ENCODE results near the gene ARHGEF12.

Gene ARHGEF12

DNA sequence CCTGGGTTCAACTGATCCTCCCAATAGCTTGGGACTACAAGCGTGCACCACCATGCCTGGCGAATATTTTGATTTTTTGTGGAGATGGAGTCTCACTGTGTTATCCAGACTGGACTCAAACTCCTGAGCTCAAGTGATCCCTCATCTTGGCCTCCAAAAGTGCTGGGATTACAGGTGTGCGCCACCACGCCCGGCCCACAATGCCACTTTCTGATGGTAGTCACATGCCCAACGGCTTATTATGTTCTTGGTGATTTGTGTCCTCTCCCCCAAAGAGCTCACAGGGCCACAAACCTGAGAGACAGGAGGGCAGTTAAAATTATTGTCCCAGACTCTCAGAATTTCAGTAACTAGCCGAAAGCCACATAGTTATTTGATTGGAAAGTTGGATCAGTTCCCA, 185.0 kb downstream of the ARHGEF12 start:
- no peak for DNase-seq

DNA sequence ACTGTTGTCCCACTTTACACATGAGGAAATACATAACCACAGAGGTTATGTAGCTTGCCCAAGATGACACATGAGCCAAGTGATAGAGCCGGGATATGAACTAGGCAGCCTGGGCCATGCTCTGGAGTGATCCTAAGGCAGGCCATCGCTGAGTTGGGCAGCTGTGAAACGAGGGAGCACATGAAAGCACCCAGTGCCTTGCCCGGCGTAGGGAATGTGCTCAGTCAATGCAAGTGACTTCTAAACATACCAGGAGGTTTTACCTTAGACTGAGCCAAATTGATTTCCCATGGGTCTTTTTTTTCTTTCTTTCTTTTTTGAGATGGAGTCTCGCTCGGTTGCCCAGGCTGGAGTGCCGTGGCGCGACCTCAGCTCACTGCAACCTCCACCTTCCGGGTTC, 185.8 kb downstream of the ARHGEF12 start:
- no peak for DNase-seq

DNA sequence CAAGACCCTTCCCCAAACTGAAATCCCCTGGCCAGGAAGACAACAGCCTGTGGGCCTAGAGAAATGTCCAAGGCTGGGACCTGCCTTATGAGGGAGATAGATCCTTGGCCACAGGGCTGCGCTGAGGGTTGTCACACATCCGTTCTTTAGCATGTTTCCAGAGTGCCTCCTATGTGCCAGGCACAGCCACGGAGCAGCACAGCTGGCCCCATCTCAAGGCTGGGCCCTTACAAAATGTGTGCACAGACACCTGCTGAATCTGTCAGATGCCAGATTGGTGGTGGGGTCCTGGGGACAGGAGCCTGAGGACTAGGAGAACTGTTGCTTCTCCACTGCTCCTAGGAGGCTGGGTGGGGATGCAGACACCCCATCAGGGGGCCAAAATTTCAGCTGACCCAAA, 186.5 kb downstream of the ARHGEF12 start:
- DNase-seq, result no peak

DNA sequence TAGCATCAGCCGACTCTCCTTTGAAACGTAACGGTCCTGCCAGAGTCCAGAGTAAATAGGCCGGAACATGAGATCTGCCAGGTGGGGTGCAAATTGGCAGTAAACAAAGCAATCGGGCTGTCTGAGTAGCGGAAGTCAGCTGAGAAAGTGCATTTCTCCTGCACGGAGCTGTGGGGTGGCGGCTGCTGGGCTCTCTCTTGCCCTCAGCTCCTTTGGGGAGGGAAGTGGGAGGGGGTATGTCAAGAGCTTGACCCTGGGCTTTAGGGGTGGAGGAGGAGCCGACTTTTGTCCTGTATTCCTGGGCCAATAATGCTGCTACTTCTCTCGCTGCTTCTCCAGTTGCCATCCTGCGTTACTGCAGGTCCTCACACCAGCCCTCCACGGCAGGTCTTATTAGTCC, 187.0 kb downstream of the ARHGEF12 start:
- no peak for DNase-seq

DNA sequence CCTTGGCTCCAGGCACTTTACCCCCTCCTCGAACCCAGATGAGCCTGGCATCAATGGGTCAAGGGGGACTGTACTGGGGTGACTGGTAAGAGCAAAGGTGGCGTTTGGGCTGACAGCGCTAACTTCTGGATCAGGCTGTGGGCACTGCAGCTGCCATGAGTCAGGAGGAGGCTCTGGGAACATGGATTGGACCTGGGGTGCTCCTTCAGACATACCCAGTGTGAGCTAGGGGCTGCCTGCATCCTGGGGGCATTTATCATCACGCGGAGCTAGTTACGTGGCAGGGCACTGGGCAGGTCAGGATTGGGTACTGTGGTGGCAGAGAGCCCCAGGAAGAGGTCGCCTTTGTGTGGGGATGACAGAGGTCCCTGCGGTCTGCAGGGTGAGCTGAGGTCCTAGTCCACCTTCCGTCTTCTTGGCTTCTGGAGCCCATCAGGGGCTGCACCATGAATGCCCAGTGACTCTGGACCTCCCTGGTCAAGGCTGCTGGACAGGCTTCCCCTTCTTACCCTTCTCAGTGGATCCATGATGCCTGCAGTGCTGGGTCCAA, 188.4 kb downstream of the ARHGEF12 start:
- DNase-seq, result no peak

DNA sequence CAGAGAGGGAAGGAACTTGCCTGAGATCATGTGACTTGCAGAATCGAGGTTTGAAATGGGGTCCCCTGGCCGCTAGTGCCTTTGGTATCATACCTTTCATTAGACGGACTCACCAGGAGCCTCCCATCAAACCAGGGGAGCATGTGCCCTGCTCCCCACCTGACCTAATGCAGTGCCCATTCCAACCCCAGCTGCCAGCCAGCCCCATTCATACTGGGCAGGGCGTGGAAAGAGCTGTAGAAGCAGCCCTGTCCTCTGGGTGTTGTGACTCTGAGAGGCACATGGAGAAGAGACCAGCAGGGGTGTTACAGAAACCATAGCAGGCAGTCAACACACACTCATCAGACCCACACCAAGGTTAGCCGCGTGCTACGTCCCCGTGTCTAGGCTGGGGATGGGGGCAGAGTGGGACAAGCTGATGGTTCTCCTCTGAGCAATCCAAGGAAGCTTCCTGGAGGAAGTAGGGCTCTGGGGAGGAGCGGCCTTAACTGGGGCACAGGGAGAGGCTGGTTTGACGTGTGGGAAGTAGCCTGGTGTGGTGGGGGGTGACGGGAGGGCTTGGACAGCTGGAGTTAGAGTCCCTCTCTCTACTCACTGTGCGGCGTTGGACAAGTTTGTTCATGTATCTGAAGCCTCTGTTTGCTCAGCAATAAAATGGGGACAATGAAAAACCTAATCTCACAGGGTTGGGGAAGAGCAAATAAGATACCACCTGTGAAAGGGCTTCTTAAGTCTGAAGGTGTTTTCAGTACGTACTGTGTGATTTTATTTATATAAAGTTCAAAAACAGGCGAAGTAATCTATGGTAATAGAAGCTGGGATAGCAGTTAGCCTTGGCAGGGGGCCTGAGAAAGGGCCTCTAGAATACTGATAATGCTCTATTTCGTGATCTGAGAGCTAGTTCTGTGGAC, 189.3 kb downstream of the ARHGEF12 start:
- DNase-seq, result no peak

DNA sequence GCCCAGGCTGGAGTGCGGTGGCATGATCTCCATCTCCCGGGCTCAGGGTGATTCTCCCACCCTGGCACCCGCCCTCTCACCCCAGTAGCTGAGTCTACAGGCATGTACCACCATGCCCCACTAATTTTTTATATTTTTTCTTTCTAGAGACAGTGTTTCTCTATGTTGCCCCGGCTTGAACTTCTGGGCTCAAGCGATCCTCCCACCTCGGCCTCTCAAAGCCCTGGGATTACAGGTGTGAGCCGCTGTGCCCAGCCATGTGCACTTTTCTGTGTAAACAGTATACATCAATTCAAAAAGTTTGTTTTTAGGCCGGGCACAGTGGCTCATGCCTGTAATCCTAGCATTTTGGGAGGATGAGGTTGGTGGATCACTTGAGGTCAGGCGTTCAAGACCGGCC, 190.0 kb downstream of the ARHGEF12 start:
- DNase-seq, result no peak

DNA sequence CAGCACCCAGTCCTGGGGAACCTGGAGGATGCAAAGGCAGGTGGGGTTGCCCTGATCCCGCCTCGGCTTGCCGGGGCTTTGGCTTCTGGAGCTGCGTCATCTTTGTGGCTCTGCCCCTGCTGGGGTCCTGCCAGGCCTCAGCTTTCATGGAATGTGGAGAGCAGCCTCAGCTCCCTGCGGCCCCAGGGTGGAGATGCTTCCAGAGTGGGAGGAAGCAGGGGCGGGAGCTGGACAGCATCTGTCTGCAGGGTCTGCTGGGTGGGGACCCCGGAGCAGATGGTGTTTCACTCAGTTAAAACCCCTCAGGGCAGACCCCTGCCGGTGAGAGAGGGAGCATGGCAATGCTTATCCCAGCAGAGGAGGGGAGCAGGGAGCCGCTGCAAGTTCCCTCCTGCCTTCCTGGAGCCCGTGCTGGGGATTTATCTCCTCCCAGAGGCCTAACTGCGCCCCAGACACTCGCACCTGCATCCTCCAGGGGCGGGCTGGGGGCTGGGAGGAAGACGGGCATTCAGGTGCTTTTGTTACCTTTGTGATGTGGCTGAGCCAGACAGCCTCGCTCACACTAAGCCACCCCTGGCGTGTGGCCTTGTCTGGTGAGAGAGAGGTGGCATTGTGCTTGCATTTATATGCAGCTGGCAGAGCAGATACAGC, 191.0 kb downstream of the ARHGEF12 start:
- no peak for DNase-seq

DNA sequence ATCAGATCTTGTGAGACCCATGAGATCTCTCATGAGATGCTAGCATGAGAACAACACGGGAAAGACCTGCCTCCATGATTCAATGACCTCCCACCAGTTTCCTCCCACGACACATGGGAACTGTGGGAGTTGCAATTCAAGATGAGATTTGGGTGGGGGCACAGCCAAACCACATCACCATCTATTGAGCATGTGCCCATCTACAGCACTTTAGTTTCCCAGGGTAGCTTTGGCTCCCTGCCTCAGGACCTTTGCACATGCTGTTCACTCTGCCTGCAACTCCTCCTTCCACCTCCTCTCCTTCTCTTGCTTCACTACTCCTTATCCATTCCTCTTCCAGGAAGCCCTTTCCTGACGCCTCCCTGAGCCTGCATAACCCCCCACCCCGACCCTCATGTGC, 192.5 kb downstream of the ARHGEF12 start:
- DNase-seq, result no peak

DNA sequence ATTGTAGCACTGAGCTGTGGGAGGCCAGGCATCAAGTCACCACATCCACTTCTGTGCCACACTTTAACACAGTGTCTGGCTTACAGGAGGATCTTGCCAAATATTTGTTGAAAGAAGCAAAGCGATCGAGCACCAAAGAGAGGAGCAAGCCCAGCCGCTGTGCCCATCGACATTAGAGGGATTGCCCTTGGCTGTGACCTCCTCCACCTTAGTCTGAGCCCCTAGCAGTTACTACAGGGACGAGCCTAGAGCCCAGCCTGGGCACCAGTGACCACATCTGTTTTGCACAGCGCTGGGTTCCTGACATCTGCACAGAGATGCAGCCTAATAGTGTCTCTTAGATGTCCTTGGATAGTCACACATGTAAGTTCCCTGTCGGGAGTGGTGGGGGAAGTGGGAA, 193.0 kb downstream of the ARHGEF12 start:
- no peak for DNase-seq

DNA sequence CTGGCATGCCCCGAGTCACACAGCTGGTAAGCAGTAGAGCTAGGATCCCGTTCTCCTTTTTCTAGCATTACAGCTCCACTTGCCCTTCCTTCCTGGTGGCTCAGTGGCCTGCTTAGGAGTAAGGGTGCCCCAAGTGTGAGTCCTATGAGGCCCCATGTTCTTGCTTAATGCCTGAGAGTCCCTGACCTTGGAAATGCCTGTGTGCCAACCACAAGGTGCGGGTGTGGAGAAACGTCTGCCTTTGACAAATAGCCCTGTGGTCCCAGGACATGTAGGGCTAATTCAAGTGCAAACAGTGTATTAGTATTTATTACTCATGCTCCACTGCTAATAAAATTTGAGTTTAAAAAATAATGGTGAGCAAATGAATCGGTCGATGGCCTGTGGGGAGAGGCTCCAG, 193.7 kb downstream of the ARHGEF12 start:
- no peak for DNase-seq

DNA sequence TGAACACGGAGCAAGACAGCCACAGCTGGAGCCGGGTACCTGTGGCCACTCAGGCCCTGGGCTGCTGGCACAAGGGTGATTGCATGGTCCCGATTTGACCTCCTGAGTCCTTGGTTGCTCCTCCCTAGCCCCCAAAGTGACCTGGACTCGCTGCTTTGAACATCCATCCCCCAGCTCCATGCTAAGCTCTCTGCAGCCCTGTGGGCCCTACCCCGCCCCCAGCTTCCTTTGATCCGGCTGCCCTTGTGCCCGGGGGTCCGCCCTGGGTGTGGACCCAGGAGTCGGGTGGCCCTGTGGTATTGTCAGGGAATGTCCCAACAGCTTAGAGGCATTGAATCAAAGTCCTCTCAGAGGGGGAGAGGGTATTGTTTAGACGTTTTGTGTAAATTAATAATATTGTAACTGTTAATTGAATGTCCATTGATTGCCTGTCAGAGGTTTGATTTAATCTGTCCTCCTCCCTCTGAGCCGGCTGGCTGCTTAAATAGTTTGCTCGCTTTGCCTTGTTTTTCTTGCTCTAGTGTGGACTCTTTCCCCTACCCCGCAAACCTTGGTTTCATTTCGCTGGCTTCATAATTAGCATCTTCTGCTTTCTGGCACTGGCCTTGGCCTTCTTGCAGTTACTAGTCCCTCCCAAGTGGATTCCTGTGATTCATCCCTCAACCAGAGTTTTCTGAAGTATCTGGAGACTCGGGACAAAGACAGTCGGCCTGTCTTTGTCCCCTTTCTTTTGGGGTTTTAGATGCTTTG, 196.0 kb downstream of the ARHGEF12 start:
- no peak for DNase-seq

DNA sequence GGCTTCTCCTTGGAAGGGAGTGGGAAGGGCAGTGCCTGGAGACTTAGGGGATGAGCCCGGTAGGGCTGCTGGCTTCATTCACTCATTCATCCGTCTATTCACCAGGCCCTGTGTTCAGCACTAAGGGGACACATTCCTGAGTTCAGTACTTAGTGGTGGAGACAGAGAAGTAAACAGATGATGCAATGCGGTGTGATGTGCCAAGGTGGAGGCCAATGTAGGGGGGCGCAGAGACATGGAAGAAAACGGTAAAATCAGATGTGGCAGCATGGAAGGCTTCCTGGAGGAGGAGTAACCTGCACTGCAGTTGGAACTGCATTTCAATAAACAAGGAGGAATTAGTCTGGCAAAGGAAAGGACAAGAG, 196.6 kb downstream of the ARHGEF12 start:
- DNase-seq, result no peak

DNA sequence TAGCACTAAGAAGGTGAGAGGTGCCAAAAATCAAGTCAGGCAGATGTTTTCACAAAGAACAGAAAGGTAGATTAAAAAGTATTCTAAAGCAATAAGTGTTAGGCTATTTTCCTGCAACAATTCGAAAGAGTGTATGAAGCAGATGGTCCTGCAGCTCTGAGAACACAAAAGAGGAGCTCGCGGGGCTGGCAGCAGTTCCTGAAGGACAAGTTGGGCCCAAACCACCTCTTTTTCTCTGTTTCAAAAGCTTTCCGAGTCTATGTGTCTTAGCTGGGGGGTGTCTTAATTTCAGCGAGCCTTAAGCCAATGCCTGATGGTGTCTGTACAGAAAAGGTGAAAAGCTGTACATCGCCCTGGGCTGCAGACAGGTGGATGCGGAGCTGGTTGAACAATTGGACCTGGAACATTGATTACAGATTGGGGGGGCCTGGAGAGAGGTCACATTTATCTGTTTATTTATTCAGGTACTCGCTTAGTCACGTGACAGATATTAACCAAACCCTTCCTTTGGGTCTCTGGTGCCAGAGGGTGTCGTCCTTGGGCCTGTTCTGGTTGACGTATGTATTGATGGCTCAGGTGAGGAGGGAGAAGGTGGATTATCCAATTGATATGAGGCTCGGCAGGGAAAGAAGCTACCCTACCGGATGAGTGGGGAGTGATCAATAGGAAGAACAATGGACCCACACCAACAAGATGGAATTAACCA, 200.0 kb downstream of the ARHGEF12 start:
- no peak for DNase-seq

DNA sequence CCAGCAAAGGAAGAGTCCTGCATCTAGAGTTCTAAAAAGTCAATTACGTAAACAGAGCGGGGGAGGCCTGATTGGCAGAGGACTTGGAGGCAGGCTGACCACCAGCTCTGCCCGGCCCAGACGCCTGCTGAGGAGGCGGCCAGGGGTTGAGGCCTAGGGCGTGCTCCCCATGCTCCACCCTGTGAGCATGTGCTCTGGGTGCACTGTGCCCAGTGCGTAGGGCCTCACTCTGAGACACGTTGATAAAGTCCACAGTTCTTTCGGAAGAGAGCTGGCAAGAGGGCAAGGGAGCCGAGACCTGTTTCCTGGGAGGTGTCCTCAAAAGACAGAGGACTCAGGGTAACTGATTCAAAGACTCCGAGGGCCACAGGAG, 200.6 kb downstream of the ARHGEF12 start:
- DNase-seq, result no peak

DNA sequence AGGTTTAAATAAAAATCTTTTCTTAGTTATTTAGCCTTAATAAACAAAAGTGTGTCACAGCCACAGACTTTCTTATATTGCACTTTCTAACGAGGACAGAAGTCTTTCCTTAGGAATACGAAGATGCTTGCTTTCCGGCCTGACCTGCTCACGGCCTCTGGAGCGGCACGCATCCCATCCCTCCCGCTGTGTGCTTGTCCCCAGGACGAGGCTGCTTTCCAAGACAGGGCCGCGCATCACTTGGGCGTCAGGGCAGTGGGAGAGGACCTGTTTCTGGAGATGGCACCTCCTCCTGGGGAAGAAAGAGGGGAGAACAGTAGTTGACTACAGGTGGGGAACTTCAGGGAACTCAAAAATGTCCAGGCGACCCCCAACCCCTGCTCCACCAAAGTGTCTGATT, 201.8 kb downstream of the ARHGEF12 start:
- DNase-seq, result no peak

DNA sequence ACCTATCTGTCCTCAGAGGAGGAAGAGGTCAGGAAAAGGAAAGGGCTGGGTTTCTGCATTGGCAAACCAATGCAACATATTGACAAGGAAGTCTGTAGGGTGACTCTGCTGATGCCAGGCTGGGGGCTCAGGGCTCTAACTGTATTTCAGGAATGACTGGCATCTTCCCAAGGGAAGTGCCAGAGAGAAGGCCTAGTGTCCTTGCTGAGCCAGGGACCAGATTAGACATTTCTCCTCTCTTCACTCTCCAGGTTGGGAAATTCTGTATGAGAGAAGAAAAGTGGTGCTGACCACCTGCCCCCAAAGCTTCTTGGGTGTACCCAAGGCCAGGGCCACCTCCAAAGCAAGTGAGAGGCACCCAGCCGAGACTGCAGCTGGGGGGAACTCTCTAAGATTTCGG, 202.5 kb downstream of the ARHGEF12 start:
- DNase-seq, result no peak

All from hippocampal formation (tissue), 2 donors.